Lung microvascular endothelial cell (primary cell): ENCODE data around the gene ASS1. TPM values are rescaled to one million over a fixed set of nuclear protein-coding genes. Genes with fewer than 3 reads are reported as not detected.
"Not testable (repeated sequence)": the region's sequence is repeated elsewhere in the genome, so short reads cannot be mapped to it uniquely, and the experiment has no call there.

Experiments used
- DNase-seq, 2 donors: peaks; one replicate each; pipeline versions ENCODE4 v3.0.0 to v3.0.0-alpha.2; 2010; ENCODE audit warnings: low read depth in 2 of 2
- total RNA-seq: library from RNA; depleted of rRNA; stranded (reverse); fragments of >200 nt; gene quantifications from 2 replicates; pipeline ENCODE4 v1.2.1, GENCODE V29; 2014

The ASS1 gene
- total RNA-seq: 3.4 and 4.8 TPM in 2 replicates

DNA sequence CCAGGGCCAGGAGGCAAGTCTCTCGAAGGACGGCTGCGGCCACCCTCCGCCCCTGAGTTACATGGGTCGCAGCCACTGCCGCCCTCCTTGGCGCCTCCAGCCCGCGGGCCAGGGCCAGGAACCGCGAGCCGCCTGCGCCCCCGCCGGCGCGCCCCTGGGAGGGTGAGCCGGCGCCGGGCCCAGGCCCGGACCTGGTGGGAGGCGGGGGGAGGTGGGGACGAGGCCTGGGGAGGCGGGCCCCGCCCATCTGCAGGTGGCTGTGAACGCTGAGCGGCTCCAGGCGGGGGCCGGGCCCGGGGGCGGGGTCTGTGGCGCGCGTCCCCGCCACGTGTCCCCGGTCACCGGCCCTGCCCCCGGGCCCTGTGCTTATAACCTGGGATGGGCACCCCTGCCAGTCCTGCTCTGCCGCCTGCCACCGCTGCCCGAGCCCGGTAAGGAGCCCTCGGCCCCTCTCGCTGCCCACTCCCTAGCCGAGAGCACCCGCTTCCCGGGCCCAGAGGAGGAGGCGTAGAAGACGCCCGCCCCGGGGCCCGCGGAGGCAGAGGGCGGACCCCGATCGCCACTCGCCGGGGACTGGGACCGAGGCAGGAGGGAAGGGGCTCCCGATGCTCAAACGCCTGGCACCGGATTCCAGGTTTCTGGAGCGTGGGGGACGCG lies at the start of gene ASS1:
TSS of gene ASS1 (plus strand) at position 397 of the 657 bp plus-strand sequence. CDS start 7,268 bp downstream, outside the sequence.
- peak in 1 of 2 donors; percentile 18 for DNase-seq

DNA sequence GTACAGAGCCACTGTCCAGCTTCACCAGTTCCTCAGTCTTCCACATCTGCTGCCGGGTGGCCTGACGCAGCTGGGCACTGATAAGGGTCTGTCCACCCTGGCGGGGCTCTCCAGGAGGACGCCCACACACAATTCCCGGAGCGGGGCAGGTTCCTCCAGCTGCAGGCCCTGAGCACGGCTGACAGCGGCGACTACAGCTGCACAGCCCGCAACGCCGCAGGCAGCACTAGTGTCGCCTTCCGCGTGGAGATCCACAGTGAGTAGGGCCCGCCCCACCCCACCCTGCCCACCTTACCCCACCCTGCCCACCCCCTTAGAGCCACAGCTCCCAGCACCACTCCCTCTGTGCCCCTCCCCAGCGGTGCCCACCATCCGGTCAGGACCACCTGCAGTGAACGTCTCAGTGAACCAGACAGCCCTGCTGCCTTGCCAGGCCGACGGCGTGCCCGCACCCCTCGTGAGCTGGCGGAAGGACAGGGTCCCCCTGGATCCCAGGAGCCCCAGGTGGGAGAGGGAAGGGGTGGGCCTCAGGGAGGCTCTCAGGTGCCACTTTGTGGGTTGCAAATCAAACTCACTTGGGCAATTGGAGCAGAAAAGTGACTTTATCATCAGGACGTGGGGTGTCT lies 48.8 kb upstream of the ASS1 start:
- no peak for DNase-seq

DNA sequence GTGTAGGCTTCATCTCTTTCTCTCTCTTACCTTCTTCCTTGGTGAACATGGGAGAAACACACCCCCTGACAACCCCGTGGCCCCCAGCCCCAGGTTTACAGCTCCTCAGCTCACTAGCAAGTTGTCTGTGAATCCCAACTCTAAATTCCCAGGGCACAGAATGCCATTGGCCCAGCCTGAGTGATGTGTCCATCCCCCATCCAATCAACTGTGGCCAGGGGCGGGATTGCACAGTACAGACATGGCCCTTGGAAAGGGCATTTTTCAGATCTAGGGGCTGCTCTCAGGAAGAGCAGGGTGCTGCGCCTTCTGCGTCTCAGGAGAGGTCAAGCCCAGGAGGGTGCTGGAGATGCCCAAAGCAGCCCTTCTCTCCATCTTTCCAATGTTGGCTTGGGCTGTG lies 48.2 kb upstream of the ASS1 start:
- no peak for DNase-seq

DNA sequence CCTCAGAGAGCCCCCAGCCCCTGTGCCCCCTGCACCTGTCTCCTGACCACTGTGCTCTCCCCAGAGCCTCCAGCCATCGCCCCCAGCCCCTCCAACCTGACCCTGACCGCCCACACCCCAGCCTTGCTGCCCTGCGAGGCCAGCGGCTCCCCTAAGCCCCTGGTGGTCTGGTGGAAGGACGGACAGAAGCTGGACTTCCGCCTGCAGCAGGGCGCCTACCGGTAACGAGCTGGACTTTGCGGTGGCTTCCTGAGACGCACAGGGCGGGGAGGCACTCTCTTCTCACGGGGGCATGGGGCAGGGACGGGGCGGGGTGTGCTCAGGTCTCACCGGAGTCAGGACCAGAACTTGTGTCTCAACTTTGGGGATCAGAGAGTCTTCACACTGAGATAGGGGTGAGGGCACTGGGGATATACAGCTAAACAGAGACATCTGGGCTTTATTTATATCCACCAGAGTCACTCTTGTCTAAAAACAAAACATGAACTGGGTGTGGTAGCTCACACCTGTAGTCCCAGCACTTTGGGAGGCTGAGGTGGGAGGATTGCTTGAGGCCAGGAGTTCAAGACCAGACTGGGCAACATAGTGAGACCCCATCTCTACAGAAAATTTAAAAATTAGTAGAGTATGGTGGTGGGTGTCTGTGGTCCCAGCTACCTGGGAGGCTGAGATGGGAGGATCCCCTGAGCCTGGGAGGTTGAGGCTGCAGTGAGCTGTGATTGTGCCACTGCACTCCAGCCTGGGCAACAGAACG lies 46.1 kb upstream of the ASS1 start:
- no peak for DNase-seq

DNA sequence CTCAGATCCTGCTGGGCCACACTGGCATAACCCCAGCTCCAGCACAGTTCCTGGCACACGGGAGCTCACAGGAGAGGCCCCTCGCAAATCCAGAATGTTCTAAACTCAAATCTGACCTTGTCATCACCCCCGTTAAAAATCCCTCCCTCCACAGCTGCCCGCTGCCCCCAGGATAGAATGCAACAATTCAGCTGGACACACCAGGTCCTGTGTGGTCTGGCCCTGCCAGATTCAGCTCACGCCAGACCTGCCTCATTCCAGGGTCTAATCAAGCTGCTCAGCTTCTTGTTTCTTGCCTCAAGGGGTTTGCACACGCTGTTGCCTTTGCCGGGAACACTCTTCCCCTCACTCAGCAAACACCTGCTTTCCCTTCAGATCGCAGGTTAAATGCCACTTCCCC lies 45.0 kb upstream of the ASS1 start:
- no peak for DNase-seq

DNA sequence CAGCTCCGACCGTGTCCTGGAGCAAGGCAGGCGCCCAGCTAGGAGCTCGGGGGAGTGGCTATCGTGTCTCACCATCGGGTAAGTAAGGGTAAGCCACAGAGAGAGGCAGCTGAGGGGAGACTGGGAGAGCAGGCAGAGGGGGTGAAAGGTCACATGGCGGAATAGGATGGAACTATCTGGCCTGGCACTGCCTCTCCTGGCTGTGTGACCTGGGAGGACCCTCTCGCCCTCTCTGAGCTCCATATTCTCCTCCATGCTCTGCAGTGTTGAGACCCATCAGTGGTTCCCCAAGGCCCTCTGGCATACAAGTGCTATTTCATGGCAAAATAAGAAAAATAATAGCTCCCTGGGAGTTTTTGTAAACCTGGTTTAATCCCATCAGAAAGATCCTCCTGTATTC lies 43.9 kb upstream of the ASS1 start:
- DNase-seq: no peak

DNA sequence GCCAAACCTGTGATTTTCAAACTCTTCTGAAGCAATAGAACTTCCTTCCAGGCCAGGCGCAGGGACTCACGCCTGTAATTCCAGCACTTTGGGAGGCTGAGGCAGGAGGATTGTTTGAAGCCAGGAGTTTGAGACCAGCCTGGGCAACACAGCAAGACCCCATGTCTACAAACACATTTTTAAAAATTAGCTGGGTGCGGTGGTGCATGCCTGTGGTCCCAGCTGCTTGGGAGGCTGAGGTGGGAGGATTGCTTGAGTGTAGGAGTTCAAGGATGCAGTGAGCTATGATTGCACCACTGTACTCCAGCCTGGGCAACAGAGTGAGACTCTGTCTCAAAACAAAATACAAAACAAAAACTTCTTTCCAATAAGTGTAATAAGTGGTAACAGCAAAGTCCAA lies 43.0 kb upstream of the ASS1 start:
- not testable (repeated sequence) for DNase-seq

DNA sequence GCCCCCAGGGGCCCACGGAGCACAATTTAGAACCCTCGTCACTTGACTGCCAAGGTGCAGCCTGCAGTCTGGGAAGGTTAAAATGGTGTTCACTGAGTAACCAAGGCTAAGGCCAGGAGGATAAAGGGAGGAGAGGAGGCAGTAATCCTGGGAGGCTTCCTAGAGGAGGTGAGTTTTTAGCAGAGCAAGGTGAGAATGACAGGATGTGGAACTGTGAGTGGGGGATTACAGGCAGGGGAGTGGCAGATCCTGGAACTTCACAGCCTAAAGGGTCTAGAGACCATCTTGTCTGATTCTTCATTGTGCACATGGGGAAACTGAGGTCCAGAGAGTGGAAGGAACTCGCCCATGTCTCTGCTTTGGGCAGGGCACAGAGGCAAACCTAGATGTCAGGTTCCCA lies 42.5 kb upstream of the ASS1 start:
- DNase-seq: no peak

DNA sequence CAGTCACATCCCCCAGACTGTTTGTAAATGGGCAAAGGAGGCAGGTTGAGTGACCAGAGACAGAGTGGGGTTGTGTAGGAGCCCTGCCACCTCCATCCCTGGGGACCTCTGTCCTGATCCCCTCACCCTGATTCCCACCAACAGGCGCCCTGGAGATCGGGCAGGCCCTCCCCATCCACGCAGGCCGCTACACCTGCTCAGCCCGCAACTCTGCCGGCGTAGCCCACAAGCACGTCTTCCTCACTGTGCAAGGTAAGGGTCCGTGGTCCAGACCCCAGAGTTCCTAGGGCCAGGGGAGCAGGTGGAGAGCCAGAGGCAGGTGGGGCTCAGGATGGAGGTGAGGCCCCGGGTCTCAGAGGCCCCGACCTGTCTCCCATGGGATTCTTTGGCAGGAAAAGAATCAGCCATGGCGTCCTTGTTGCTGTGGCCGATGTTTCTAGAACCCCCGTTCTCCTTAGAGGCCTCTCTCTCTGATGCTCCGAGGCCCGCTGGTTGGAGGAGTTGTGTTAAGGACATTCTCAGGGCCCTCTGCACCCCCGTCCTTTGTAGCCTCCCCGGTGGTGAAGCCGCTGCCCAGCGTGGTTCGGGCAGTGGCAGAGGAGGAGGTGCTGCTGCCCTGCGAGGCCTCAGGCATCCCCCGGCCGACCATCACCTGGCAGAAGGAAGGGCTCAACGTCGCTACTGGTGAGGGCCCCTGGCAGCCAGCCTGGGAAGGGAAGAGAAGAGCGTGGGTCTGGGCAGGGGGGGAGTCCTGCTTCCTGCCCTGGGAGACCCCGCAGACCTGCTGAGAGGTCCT lies 41.9 kb upstream of the ASS1 start:
- no peak for DNase-seq

DNA sequence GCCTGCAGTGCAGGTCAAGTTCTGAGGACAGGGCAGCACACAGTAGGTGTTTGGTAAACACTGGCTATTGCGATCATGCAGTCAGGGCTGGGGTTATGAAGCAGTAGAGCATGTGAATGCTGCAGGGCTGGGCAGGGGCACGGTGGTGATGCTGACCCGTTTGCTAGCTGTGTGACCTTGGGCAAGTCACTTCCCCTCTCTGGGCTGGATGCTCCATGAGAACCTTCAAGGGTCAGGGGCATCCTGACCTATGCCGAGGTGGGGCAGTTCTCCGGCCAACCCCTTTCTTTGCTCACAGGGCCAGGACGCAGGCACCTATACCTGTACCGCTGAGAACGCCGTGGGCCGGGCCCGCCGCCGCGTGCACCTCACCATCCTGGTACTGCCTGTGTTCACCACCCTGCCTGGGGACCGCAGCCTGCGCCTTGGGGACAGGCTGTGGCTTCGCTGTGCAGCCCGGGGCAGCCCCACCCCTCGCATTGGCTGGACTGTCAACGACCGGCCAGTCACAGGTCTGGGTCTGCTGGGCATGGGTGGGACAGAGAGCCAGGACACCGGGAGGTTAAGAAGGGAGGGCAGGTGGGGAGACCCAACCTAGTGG lies 39.0 kb upstream of the ASS1 start:
- no peak for DNase-seq

DNA sequence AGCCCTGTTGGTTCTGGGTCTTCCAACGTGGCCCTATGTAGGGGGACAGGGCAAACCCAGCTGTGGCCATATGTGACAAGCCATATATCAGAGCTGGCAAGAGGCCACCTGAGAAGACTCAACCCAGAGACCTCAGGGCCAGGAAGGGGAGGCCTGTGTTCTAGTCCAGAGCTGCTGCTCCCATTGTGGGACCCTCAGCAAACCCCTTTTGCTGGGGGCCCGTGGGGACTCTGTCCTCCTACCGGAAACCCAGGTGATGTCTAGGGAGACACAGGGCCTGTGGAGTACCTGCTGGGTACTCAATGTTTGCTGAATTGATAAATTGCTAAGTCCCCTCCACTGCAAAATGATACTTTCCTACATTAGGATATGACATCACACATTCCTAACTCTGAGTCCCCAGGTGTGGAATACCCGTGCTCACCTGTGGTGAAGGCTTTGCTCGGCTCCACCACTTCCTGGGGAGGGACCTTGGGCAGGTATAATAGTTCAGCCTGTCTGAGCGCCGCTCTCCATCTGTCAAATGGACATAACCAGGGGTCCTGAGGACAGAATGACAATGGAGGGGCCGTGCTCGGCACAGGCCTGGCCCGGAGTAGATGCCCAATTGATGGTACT lies 38.4 kb upstream of the ASS1 start:
- no peak for DNase-seq

DNA sequence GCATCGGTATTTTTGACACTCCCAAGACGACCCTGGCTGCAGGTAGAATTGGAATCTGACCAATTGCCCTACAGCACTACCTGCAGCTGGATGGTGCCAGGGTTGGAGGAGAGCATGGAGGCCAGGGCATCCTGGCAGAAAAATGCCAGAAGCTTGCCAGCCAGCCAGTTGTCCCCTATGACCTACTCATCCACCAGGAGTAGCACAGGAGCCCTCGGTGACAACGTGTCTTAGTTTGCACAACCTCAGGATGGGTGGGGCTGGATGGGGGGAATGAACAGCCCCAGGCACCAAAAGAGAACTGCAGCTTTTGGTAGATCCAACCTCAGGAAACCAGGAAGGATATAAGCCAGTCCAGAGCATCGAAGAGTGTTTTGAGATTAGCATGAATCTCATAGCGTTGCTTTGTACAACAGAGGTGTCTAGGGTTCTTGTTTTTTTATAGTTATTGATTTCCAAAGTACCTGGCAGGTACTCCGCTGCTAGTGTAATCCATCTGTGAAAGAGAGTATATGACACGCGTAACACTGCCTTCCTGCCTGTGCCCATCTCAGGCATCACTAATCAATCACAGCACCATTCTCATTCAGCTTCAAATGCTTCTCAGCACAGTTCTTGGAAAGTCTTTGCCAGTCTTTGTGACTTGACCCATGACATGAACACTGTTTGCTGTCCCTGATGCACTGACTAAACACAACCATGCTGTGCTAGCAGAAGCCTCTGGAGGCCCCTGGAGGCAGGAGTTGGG lies 36.7 kb upstream of the ASS1 start:
- no peak for DNase-seq

DNA sequence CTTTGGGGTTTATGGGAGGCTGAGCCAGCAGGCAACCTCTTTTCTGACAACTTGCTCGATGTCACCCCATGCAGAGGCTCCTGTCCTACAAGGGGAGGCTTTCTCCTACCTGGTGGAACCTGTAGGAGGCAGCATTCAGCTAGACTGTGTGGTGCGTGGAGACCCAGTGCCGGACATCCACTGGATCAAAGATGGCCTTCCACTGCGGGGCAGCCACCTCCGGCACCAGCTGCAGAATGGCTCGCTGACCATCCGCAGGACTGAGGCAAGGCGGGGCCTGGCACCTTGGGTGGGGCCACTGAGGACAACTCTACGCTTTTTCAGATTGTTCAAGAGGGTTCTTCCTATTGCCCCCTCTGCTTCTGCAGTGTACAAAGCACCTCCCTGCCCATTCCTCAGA lies 36.1 kb upstream of the ASS1 start:
- DNase-seq: no peak

DNA sequence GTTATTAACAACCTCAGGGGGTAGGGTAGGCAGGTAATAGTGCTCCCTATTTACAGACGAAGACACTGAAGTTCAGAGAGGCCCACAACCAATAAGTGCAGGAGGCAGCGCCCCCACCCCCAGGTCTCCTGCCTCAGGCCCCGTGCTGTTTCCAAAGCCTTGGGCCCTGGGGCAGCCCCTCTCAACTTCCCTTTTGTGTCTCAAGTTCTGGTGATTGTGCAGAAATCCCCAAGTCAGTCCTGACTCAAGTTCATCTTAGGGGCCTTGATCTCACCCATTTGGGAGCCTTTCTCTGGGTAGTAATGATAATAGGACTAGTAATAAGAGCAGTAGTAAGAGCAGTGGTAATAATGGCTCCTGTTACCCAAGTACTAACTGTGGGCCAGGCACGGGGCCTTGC lies 35.5 kb upstream of the ASS1 start:
- no peak for DNase-seq

DNA sequence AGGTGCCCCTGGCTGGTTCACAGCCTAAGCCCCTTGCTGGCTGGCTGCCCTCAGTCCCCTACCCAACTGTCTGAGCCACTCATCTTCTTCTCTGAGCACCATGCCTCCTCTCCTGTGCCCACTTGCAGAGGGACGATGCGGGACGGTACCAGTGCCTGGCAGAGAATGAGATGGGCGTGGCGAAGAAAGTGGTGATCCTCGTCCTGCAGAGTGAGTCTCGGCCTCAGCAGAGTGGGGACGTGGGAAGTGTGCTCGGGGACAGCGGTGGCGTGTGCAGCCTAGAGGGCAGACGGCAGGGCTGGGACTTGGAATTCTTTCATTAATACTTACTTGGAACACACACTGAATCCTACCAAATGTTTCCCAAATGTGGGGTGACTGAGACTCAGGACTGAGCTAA lies 34.3 kb upstream of the ASS1 start:
- no peak for DNase-seq

DNA sequence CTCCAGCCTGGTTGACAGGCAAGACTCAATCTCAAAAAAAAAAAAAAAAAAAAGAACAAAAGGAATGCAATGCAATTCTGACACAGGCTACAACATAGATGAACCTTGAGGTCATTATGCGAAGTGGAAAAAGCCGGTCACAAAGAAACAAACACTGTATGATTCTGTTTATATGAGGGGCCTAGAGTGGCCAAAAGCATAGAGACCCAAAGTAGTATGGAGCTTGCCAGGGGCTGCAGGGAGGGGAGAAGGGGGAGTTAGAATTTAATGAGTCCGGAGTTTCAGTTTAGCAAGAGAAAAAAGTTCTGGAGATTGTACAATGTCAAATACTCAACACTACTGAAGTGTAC lies 33.2 kb upstream of the ASS1 start:
- peak; percentile 11 to 74 for DNase-seq

DNA sequence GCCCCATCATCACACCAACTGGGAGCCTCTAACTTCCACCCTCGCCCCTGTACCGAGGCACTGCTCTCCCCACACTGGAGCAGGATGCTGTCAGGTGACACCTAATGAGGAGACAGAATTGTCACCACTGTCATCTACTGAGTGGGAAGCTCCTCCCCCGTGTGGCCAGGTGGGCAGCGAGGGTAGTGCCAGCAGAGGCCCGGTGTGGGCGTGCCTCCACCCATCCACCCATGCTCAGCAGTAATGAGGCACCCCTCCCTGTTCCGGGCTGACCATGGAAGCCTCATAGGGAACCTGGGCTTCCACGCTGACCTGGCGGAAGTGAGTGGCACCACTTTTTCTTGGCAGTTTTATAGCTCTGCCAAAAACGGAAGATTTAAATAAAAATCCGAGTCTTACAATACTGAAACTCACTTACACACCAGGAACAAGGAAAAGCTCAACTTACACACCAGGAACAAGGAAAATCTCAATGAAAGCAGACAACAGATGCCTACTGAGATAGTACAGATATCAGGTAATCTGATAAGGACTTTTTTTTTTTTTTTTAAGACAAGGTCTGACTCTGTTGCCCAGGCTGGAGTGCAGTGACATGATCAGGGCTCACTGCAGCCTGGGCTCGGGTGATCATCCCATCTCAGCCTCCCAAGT lies 30.6 kb upstream of the ASS1 start:
- no peak for DNase-seq

DNA sequence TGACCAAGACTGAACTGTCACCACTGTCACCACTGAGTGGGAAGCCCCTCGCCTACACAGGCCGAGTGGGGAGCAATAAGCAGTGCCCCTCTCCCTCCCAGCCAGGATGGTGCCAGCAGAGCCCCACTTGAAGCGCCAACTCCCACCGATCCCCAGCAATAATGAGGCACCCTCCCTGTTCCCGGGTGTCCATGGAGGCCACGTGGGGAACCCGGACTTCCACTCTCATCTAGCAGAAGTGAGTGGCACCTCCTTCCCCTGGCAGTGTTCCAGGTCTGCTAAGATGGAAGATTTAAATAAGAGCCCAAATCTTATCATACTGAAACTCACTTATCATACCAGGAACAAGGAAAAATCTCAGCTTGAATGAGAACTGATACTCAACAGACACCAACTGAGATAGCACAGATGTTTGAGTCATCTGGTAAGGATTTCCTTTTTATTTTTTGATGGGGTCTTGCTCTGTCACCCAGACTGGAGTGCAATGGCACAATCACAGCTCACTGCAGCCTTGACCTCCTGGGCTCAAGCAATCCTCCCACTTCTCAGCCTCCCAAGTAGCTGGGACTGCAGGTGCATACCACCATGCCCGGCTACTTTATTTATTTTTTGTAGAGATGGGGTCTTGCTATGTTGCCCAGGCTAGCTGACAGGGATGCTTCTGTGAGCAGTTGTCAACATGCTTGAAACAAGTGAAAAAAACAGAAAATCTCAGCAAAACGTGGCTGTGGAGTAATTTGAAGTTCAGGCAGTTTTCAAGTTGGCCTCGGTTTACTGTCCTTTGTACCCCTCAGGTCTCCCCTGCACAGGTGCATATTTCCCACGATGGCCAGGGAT lies 29.6 kb upstream of the ASS1 start:
- DNase-seq: no peak

DNA sequence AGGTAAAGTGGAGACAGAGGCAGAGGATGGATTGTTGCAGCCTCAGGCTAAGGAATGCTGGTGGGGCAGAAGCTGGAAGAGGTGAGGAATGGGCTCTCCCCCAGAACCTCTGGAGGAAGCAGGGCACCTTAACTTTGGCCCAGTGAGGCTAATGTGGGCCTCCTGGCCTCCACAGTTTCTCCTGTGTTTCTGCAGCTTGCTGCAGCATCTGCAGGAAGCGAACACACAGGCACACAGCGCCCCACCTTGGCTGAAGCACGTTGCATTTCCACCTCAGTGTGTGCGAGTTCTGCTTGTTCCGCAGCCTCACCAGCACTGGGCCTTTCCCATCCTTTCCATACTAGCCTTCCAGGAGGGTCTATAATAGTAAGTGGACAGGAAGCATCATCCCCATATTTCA lies 27.2 kb upstream of the ASS1 start:
- DNase-seq: no peak
